GM15510 (cell line): ENCODE measurements around the gene ZFP92.

ENCODE experiments used
- POLR2A ChIP-seq: IDR thresholded peaks from 3 replicates; pipeline ENCODE4 v1.6.1; 2011; ENCODE audit warnings: borderline replicate concordance; ENCODE audit not compliant: insufficient read length; ENCODE audit errors: extremely low read depth

Gene ZFP92

DNA sequence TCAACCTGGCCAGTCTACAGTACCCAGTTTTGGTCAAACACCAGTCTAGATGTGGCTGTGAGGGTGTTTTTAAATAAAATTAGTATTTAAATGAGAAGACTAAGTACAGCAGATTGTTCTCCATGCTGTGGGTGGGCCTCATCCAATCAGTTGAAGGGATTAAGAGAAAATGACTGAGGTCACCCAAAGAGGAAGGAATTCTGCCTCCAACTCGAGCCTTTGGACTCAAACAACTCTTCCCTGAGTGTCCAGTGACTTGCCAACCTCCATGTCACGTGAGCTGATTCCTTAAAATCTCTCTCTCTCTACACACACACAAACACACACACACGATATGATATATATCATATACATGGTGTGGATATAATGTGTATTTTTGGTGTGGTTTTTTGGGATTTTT is 24.6 kb downstream of the ZFP92 start:
- TF ChIP-seq POLR2A = no peak

DNA sequence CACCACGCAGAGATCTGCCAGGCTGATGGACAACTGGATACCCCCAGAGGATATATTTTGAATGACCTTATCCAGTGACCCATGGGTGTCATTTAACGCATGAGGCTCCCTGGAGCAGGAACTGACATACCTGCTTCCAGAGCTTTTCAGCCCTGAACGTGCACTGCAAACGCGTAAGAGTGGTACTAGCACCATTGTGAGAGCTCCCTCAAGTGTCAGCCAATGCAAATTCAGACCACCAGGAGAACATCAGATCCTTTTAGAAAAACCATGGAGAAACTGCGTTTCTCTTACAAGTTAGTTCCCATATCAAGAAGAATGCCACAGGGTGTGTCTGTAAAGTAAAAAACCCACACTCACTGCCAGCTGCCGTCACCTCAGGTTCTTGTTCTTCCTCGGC is 27.3 kb downstream of the ZFP92 start:
- TF ChIP-seq POLR2A = no peak

DNA sequence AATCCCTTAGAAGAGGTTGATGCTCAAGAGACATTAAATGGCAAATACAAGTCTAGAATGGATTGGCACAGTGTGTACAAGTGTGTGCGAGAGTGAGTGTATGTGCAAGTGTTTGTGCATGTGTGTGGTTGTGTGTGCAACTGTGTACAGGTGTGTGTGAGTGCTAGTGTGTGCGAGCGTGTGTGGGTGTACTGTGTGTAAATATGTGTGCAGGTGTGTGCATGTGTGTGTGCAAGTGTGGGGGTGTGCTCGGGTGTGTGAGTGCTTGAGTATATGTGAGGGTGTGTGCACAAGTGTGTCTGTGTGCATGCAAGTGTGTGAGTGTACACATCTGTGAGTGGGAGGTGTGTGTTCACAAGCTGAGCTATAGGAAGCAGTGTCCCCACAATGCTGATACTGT is 28.7 kb downstream of the ZFP92 start:
- TF ChIP-seq POLR2A = no peak

DNA sequence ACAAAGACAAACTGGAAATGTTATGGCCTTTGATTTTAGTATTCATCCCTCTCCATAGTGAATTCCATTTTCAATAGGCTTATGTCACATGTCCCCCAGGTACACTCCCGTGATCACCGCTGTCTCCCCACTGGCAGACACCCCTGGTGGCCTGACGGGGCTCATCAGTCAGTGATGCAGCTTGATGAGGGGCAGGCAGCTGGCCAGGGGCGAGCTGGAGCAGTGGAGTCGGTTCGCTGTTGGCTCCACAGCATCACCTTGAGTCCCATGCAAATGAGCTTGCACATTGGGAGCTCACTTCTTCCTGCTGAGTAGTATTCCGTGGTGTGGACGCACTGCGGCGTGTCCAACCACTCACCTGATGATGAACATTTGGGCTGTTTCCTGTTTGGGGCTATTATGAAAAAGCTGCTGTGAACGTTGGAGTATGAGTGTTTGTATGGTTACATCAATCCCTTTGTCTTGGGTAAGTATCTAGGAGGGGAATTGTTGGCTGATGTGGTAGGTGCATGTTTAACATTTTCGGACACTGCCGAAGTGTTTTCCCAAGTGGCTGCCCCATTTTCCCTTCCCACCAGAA is 29.4 kb downstream of the ZFP92 start:
- TF ChIP-seq POLR2A = no peak

DNA sequence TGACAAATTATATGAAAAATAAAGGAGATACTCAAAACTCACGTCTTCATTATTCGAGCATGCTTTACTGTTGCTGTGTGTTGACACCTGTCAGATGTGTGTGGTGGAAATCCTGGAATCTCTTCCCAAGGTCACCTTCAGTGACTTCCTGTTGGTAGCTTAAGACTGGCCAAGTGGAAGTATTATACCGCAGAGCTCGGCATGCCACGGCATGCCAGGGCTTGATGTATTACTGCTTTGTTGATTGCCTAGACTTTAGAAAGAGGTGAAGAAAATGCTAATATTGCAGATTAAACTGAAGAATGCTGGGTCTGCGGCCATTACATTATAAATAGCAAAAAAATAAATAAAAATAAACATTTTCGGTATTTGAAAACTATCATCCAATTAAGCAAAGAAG is 30.0 kb downstream of the ZFP92 start:
- no peak for TF ChIP-seq POLR2A

DNA sequence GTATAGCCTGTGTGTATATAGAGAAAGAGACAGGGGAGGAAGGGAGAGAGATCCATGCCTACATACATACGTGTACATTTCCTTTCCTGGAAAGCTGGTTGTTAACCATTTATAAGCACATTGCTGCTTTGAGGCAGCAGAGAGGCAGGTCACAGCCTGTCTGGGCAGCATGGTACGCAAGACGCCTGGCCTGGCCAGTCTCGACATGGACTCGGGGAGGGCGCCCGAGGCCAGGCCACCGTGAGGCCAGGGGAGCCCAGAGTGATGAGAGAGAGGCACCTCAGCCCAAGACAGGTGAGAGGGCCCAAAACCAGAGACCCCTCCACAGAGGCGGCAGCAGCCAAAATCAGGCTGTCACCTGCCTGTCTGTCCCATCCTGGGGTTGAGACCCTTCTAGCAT is 30.7 kb downstream of the ZFP92 start:
- TF ChIP-seq POLR2A = no peak

DNA sequence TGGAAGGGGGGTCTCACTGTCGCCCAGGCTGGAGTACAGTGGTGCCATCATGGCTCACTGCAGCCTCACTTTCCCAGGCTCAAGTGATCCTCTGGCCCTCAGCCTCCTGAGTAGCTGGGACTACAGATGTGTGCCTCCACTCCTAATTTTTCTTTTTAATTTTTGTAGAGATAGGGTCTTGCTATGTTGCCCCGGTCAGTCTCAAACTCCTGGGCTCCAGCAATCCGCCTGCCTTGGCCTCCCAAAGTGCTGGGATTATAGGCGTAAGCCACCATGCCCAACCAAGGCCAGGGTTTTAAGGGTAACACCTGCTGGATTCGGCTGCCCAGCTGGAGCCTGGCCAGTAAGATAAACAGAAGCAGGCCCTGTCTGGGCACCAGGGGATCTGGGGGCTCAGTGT is 31.2 kb downstream of the ZFP92 start:
- TF ChIP-seq POLR2A = no peak

DNA sequence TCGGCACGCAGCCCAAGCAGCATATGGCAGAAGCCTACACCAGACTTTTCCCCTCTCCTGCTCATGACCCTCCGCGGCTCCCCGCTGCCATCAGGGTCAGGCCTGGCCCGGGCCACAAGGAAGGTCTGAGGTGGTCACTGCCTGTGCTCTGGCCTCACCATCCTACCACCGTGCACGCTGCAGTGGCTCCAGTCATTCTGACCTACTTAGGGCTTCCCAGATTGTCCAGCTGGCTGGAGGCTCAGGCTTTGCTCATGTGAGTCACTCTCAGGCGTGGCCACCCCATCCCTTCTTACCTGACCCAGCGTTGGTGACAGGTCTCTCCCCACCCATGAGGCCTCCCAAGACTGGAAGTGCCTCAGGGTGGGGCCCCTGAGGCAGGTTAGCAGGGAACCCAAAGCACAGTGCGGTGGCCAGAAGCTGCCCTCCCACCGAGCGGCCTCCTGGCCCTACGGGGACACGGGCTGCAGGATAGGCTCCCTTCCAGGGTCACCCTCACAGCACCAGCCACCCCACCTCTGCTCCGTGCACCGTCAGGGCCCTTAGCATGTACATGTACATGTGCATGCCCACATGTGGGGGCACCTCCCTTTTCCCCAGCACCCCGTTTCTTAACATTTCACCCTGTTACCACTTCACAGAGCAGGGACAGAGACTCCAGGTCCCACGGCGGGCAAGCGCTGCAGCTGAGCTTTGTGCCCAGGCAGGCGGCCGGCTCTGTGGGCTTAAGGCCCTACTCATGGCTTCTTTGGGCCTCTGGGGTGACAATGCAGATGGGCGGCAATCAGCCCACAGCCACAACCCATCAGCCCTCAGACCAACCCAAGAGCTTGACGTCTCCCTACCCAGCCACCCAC is 32.4 kb downstream of the ZFP92 start:
- TF ChIP-seq POLR2A = no peak

DNA sequence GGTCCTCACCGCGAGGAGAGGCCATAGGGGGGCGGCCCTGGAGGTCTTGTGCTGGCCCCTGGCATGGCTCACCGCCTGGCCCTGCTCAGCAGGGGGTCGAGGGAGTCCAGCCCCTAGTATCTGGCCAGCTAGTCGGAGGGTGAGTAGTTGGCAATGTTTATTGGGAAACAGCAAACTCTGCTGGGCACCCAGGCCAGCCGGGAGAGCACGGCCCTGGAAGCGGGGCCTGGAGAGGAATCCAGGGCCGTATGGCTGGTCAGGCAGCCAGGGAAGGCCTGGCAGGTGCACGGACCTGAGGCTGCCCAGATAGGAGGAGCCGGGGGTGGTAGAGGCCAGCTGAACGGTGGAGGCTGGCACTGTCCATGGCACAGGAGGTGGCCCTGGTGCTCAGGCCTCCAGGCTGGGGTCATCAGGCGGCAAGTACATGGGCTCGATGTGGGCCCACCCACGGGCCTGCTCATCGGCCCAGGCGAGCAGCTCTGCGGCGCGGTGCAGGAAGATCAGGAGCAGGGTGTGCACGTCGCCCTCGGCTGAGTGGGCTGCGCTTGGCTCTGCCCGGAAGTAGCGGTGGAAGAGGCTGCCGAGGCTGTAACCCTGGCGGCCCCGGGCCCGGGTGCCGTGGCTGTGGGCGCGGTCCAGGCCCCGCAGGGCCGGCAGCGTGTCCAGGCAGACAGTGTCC is 33.2 kb downstream of the ZFP92 start:
- no peak for TF ChIP-seq POLR2A

DNA sequence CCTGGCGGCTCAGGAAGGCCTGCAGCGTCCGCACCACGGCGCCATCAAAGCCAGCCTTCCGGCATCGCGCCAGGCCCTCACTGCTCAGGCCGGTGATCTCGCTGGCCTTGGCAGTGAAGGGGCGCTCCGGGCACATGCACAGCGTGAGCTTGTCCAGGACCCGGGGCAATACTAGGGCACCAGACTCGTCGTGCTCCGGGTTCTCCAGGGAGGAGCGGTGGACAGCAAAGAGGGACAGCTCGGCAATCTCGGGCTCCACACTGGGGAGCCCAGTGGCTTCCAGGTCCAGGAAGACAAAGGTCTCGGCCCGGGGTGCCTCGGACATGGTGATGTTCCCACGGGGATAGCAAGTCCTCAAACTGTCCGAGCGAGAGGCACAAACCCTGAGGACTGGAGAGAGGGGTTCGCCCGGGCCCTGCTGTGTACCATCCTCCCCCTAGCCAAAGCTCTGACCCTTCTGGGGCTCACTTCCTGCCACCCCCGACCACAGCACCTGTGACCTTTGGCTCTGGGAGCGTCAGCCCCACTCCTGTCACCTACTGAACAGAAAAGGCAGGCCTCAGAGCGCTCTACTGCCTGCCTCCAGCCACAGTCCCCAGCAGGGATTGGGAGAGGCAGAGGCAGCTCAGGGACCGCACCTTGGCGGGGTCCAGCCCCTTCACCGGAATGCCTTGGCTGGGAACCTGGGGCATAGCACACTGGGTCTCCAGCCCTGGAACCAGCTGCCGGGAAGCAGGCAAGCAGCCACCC is 34.0 kb downstream of the ZFP92 start:
- no peak for TF ChIP-seq POLR2A

DNA sequence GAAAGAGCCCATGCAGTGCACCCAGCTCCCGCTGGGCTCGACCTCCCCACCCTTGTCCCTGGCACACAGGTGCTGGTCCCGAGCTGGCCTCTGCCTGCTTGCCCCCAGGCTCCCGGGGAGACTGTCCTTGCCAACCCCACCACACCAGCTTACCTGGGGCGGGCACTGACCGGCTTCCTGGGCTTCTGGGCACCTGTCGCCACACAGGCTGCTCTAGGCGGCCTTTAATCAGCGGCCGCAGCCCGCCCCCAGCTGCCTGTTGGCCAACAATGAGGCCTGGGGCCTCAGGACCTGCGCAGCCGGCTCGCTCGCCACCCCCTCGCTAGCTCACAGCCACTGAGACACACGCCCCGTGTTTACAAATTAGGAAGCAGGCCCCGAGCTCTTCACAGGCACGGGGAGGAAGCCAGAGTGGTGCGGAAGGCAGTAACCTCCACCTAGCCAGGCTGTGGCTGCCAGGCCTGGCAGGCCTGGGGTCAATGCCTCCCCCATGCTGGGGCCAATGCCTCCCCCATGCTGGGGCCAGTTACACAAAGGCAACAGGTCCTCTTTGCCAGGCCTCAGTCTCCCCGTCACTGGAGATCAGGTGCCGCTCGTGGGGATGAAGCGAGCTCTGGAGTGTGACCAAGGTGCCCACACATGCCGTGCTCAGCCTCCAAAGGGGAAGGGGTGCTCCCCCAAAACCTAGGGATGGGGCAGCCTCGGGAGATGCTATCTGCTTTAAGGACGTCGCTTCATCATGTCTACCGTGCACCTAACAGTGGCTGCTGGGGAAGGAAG is 34.8 kb downstream of the ZFP92 start, which contains the start of gene TREX2:
TREX2 (minus strand) TSS at position 201 of the 780 bp plus-strand sequence. CDS start 626 bp downstream, outside the sequence.
- TF ChIP-seq POLR2A = no peak

DNA sequence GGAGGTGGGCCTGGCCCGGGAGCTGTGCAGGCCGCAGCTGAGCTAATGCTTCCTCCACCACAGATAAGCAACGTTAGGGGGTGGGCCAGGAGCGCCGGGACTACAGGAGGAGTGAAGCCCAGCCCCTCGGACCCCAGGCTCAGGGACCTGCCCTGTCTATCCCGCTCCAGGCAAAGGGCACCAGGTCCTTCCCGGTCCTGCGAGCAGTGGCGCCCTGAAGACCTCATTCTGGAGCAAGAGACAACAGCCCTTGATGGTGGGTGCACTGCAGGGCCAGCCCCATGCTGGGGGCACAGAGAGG is 35.3 kb downstream of the ZFP92 start:
- no peak for TF ChIP-seq POLR2A

DNA sequence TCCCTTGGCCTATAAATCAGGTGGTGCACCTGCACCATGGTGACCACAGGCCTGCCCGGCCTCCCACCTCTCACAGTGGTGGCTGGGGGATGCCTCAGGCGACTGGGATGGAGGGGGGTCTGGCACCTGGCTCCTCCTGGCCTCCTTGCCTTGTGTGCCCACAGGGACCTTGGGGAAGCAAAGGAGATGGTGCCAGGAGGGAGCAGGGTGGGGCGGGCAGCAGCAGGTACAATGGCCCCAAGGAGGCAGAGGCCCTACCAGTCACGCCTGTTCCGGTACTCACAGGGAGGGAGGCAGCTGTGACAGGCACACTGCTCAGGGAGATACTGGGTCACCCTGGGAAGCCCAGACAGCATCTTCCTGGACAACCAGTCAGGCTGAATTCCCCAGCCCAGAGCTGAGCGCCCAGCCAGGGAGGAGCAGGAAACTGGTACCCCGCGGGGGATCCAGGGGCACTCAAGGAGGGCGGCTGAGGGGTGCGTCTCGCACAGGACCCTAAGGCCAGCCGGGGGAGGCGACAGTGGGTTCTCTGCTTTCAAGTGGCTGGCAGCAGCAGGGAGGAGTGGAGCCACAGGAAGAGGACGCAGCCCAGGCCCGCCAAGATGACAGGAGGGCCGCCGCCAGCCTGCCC is 35.8 kb downstream of the ZFP92 start:
- no peak for TF ChIP-seq POLR2A

DNA sequence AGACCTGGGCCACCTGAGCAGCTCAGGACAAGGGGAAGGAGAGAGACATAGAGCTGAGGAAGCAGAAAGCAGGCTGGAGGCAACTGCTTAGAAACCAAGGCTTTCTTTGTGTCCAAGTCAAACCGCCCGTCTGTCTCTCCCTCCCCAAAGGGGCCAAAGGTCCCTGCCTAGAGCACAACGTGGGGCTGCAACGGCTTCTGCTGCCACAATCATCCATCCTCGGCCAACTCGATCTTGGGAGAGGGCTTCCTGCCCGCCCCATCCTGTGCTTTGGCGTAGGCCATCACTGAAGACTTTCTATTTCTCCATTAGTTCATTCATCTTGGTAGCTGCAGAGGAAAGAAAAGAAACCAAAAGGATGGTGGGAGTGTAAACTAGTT is 36.3 kb downstream of the ZFP92 start:
- no peak for TF ChIP-seq POLR2A
